GM19467 (cell line): ENCODE data around the gene ATP6V1C2.
A peak's percentile ranks its signal among the peaks of the same experiment; 100 is the strongest.

Source experiments
- ATAC-seq: cut with Tn5 transposase; IDR thresholded peaks from one replicate; pipeline ENCODE4 v1.9.1; 2021; ENCODE audit warnings: mild to moderate bottlenecking, moderate library complexity; ENCODE audit not compliant: unreplicated experiment

ATP6V1C2 gene

GRCh38 chr2:10721396-10722251, at the start of gene ATP6V1C2:
Gene ATP6V1C2, plus strand, starts transcription at chr2:10721630. Its CDS starts 1,220 bp downstream, at chr2:10722850.
- ATAC-seq: peak; percentile 66

GRCh38 chr2:10675131-10675530, 46.3 kb upstream of the ATP6V1C2 start:
- no peak for ATAC-seq

GRCh38 chr2:10678225-10678624, 43.2 kb upstream of the ATP6V1C2 start:
- ATAC-seq: no peak

GRCh38 chr2:10680214-10680613, 41.2 kb upstream of the ATP6V1C2 start:
- ATAC-seq: no peak

- ATAC-seq: no peak
Measured at GRCh38 chr2:10680957-10681356, 40.5 kb upstream of the ATP6V1C2 start.

- no peak for ATAC-seq
Measured at GRCh38 chr2:10686176-10686730, 35.2 kb upstream of the ATP6V1C2 start.

GRCh38 chr2:10688921-10689807, 32.3 kb upstream of the ATP6V1C2 start:
- peak; percentile 17 for ATAC-seq

GRCh38 chr2:10691521-10691920, 29.9 kb upstream of the ATP6V1C2 start:
- ATAC-seq: no peak

GRCh38 chr2:10700078-10700803, 21.2 kb upstream of the ATP6V1C2 start:
- ATAC-seq: no peak

- ATAC-seq: no peak
Measured at GRCh38 chr2:10704034-10704594, 17.3 kb upstream of the ATP6V1C2 start.

GRCh38 chr2:10706033-10706432, 15.4 kb upstream of the ATP6V1C2 start:
- no peak for ATAC-seq

- no peak for ATAC-seq
Measured at GRCh38 chr2:10707831-10708230, 13.6 kb upstream of the ATP6V1C2 start.

- ATAC-seq: no peak
Measured at GRCh38 chr2:10709290-10709939, 12.0 kb upstream of the ATP6V1C2 start.

- ATAC-seq: no peak
Measured at GRCh38 chr2:10712185-10712809, 9.1 kb upstream of the ATP6V1C2 start.

GRCh38 chr2:10716581-10716980, 4.8 kb upstream of the ATP6V1C2 start:
- ATAC-seq: no peak

- no peak for ATAC-seq
Measured at GRCh38 chr2:10717628-10718027, 3.8 kb upstream of the ATP6V1C2 start.

GRCh38 chr2:10720306-10720705, 1.1 kb upstream of the ATP6V1C2 start:
- ATAC-seq: no peak

GRCh38 chr2:10720947-10721395, 459 bp upstream of the ATP6V1C2 start:
- no peak for ATAC-seq

GRCh38 chr2:10722252-10722825, 909 bp downstream of the ATP6V1C2 start:
- no peak for ATAC-seq
